ENCODE results near the gene PHYKPL. TPM values are rescaled to one million over a fixed set of nuclear protein-coding genes. Genes with fewer than 3 reads are reported as not detected.
"Not testable (repeated sequence)": the region's sequence is repeated elsewhere in the genome, so short reads cannot be mapped to it uniquely, and the experiment has no call there.

The PHYKPL gene
- total RNA-seq, 1 donor: 106 TPM

- no peak for DNase-seq (ENCODE audit: low read depth in 2 of 3, low spot score in 2 of 3)
Measured at GRCh38 chr5:178210073-178210535, 22.5 kb downstream of the PHYKPL start.

GRCh38 chr5:178209334-178210072, 23.1 kb downstream of the PHYKPL start:
- no peak for DNase-seq (ENCODE audit: low read depth in 2 of 3, low spot score in 2 of 3)

GRCh38 chr5:178208540-178209227, 23.9 kb downstream of the PHYKPL start:
- DNase-seq (ENCODE audit: low read depth in 2 of 3, low spot score in 2 of 3): peak in 1 of 3 donors; percentile 30

DNA sequence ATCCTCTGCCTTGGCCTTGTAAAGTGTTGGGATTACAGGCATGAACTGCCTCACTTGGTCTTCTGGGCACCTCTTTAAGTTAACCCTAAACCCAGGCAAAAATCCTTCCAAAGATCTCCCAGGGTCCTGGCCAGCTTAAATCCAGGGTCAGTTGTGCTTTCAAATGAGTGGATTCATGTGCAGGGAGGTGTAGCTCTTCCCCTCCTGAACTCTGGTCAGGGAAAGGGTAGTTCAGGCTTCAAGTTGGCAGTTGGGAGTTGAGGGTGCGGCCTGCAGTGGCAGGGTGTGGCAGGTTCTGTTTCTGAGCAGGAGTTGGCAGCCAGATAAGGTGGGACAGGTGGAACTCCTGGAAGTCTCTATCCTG, 24.7 kb downstream of the PHYKPL start:
- DNase-seq (ENCODE audit: low read depth in 2 of 3, low spot score in 2 of 3): no peak

DNA sequence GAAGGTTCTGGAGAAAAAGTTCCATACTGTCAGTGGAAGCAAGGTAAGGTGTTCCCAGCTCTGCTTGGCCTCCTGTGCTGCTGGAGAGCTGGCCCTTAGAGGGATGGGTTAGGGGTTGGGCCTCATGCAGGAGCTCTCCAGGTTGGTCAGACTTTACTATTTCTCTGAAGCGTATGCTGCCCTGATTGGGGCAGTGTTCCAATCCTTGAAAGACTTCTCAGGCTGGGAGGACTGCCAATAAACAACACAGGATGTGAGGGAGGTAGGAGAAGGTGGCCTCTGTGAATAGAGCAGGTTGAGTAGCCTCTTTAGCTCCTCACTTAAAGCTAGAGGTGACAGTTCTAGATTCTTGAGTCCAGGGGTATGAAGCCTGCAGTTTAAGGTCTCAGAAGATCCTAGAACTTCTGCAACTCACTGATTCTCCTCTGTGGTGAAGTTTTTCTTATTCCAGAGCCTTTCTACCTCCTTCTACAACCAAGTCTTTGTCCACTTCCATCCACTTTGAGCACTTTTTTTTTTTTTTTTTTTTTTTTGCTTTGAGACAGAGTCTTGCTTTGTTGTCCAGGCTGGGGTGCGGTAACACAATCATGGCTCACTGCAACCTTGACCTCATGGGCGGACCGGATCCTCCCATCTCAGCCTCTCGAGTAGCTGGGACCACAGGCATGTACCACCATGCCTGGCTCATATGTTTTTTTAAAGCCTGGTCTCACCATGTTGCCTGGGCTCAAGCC, 25.3 kb downstream of the PHYKPL start:
- DNase-seq (ENCODE audit: low read depth in 2 of 3, low spot score in 2 of 3): no peak

- no peak for DNase-seq (ENCODE audit: low read depth in 2 of 3, low spot score in 2 of 3)
Measured at GRCh38 chr5:178206166-178207101, 26.2 kb downstream of the PHYKPL start.

- DNase-seq (ENCODE audit: low read depth in 2 of 3, low spot score in 2 of 3): no peak
Measured at GRCh38 chr5:178205749-178206047, 26.9 kb downstream of the PHYKPL start.

- peak; percentile 28 to 50 (median 31) for DNase-seq (ENCODE audit: low read depth in 2 of 3, low spot score in 2 of 3)
Measured at GRCh38 chr5:178204935-178205748, 27.5 kb downstream of the PHYKPL start.

DNA sequence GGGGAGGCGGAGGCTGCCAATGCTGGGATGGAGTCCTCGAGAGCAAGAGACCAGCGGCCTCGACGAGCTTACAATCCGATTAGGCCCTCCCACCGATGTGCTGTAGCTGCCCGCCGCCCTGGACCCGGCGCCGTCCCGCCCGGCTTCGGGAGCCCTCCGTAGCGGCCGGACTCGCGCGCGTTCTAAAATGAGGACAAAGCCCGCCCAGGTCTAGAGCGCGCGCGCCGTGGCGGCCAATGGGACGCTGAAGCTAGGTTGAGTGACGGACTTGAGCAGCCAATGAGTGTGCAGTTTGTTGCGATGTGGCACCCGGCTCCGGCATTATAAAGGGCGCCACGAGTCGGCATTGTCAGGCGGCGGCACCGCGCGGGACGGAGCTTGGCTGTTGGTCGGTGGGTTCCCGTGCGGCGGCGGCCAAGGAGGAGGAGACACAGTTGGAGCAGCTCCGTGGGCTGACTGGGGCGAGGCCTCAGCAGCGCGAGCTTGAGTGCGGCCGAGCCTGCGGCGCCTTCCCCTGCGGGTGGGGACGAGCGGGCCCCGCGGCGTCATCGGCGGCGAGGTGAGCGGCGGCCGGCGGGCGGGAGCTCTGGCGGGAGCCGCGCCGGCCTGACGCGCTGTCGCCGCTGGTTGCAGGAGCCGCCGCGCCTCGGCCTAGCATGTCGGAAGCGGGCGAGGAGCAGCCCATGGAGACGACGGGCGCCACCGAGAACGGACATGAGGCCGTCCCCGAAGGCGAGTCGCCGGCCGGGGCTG, 28.2 kb downstream of the PHYKPL start, which contains the start of gene HNRNPAB:
HNRNPAB (plus strand) TSS at position 352 of the 753 bp plus-strand sequence; CDS start at position 657, 305 bp downstream.
- DNase-seq (ENCODE audit: low read depth in 2 of 3, low spot score in 2 of 3): peak; percentile 96 to 97 (median 96)

DNA sequence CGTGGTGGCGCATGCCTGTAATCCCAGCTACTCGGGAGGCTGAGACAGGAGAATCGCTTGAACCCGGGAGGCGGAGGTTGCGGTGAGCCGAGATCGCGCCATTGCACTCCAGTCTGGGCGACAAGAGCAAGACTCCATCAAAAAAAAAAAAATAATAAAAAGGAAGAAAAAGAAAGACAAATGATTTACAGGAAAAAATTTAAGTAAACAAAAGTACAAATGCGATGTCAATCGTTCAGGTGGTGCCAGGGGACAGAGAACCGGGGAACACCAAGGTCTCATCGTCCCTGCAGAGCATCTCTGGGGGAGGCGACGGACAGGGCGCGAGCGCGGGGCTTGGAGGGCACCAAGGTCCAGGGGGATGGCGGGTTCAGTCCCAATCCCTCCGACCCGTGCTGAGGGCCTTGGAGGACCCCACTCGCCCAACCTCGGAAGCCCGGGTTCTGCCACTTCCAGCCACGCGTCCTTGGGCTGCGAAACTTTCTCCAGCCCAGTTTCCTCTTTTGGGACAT, 28.9 kb downstream of the PHYKPL start:
- no peak for DNase-seq (ENCODE audit: low read depth in 2 of 3, low spot score in 2 of 3)

GRCh38 chr5:178202541-178202940, 30.1 kb downstream of the PHYKPL start:
- no peak for DNase-seq (ENCODE audit: low read depth in 2 of 3, low spot score in 2 of 3)

DNA sequence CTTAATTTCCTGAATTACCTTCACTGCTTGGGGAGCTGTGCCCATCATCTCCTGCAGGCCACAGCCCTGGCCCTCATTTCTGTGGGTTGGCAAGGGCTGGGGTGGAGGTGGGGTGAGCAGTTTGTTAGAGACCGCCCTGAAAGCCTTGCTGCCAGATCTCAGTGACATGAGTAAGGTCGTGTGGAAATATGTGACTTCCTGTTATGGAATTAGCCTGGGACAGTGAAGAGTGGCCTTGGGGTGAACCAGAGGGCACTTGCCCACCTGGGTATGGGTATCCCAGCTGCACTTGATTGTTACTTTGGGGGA, 30.7 kb downstream of the PHYKPL start:
- DNase-seq (ENCODE audit: low read depth in 2 of 3, low spot score in 2 of 3): no peak

- DNase-seq (ENCODE audit: low read depth in 2 of 3, low spot score in 2 of 3): no peak
Measured at GRCh38 chr5:178201221-178201926, 31.2 kb downstream of the PHYKPL start.

- no peak for DNase-seq (ENCODE audit: low read depth in 2 of 3, low spot score in 2 of 3)
Measured at GRCh38 chr5:178199581-178200434, 32.8 kb downstream of the PHYKPL start.

DNA sequence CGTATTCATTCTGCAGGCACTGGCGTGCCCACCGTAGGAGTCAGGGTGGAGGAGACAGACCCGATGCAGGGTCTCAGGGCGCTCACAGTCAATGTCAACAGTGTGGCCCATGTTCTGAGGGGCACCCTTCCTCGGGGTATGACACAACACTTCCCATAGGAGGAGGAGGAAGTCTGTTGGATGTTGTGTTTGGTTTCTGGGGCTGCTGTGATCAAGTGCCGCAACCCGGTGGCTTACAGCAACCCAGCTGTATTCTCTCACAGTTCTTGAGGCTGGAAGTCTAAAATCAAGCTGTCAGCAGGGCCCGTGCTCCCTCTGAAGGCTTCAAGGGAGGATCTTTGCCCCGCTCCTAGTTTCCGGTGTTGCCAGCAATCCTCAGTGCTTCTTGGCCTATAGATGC, 33.9 kb downstream of the PHYKPL start:
- DNase-seq (ENCODE audit: low read depth in 2 of 3, low spot score in 2 of 3): no peak

GRCh38 chr5:178198151-178198550, 34.5 kb downstream of the PHYKPL start:
- DNase-seq (ENCODE audit: low read depth in 2 of 3, low spot score in 2 of 3): not testable (repeated sequence)

DNA sequence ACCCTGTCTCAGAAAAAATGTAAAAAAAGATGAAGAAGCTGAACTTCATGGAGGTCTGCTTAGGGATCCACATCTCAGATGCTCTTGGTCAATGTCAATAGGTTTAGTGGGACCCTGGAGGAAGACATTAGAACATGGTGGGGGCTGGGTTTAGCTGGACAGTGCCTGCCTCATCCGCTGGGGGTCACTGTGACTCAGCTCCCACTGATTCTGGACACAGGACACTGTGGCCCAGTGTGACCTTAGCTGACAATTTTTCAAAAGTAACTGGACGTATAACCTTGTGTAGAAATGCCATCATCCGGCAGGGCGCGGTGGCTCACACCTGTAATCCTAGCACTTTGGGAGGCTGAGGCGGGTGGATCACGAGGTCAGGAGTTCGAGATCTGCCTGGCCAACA, 35.6 kb downstream of the PHYKPL start:
- no peak for DNase-seq (ENCODE audit: low read depth in 2 of 3, low spot score in 2 of 3)
